ENCODE measurements around the gene ARL5C. TPM values are rescaled to one million over a fixed set of nuclear protein-coding genes. Genes with fewer than 3 reads are reported as not detected.

Gene ARL5C
- total RNA-seq, 1 donor from 2014 or later, result not detected

DNA sequence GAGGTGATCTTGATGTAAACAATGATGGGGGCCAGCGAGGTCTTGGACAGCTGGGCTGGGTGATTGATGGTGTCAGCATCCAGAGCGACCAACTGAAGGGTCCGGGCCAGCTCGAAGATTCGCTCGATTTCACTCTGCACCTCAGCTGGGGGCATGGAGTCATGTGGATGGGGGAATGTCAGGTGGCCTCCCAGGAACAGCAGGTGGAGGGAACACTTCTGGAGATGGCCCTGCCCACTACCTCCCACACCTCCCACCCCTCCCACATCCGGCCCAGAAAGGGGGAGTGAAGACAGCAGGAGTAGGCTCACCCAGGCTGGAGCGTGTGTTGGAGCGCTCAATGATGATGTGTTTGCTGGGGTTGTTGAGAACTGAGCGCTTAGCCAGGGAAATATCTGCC is 17.8 kb upstream of the ARL5C start:
- TF ChIP-seq CTCF (conservative IDR thresholded peaks at IDR 0.05), result no peak
- Mint-ChIP-seq H3K27ac (ENCODE audit: unreplicated experiment) (no peak overlapping the region), H3K27me3 (ENCODE audit: low read depth) (no peaks in the 10 kb centered on the region), H3K36me3 (ENCODE audit: low read depth) (peaks cover 7% of the 10 kb centered on the region), H3K4me3 (no peak overlapping the region), H3K4me1 (no peaks in the 10 kb centered on the region), H3K9me3 (no peaks in the 10 kb centered on the region)
- DNase-seq (ENCODE audit: low read depth, low spot score), result no peak

GRCh38 chr17:39183045-39183444 is 17.1 kb upstream of the ARL5C start:
- no peak overlapping the region for H3K4me3 Mint-ChIP-seq
- H3K4me1 Mint-ChIP-seq, result no peaks in the 10 kb centered on the region
- no peak overlapping the region for H3K27ac Mint-ChIP-seq (ENCODE audit: unreplicated experiment)
- DNase-seq (ENCODE audit: low read depth, low spot score), result no peak
- peaks cover 10% of the 10 kb centered on the region for H3K36me3 Mint-ChIP-seq (ENCODE audit: low read depth)
- H3K27me3 Mint-ChIP-seq (ENCODE audit: low read depth), result no peaks in the 10 kb centered on the region
- TF ChIP-seq CTCF (conservative IDR thresholded peaks at IDR 0.05), result no peak
- H3K9me3 Mint-ChIP-seq, result no peaks in the 10 kb centered on the region

DNA sequence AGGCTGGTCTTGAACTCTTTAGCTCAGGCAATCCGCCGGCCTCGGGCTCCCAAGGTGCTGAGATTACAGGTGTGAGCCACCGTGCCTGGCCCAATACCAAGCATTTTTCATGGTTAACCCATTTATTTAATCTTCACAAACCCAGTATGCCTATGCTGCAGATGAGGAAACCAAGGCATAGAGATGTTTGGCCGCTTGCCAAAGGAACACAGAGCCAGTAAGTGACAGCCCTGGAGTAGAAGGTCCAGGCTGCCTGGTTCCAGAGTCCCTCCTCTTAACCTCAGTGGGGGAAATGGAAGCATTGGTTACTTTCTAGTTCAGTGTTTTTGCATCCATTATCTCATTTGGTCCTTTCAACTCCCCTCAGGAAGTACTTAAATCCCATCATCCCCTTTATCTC is 15.3 kb upstream of the ARL5C start:
- Mint-ChIP-seq H3K27me3 (ENCODE audit: low read depth) (no peaks in the 10 kb centered on the region), H3K4me3 (no peak overlapping the region), H3K9me3 (no peaks in the 10 kb centered on the region), H3K4me1 (no peaks in the 10 kb centered on the region), H3K36me3 (ENCODE audit: low read depth) (peaks cover 19% of the 10 kb centered on the region), H3K27ac (ENCODE audit: unreplicated experiment) (no peak overlapping the region)
- TF ChIP-seq CTCF (conservative IDR thresholded peaks at IDR 0.05), result no peak
- DNase-seq (ENCODE audit: low read depth, low spot score), result no peak

GRCh38 chr17:39178536-39178935 is 12.6 kb upstream of the ARL5C start:
- DNase-seq (ENCODE audit: low read depth, low spot score), result no peak
- no peak for TF ChIP-seq CTCF (conservative IDR thresholded peaks at IDR 0.05)
- Mint-ChIP-seq H3K27me3 (ENCODE audit: low read depth) (no peaks in the 10 kb centered on the region), H3K27ac (ENCODE audit: unreplicated experiment) (no peak overlapping the region), H3K4me1 (peaks cover 1% of the 10 kb centered on the region), H3K9me3 (no peaks in the 10 kb centered on the region), H3K4me3 (no peak overlapping the region), H3K36me3 (ENCODE audit: low read depth) (peaks cover 21% of the 10 kb centered on the region)

DNA sequence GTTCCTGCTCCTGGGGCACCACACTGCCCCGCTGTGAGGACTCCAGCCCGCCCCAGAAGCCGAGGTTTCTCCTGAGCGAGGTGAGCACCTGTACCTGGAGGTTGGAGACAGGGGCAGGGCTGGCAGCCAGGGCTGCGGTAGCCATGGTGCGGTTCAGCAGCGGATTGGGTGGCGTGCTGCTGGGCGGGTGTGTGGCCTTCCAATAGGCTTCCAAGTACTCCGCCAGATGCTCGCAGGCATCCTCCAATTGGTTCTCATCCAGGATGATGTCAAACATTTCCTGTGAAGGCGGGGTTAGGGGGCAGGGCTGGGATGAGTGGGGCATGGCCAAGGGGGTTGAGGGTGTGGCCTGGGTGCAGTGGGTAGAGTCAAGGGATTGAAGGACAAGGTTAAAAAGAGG is 11.3 kb upstream of the ARL5C start:
- no peak for DNase-seq (ENCODE audit: low read depth, low spot score)
- Mint-ChIP-seq H3K36me3 (ENCODE audit: low read depth) (peaks cover 14% of the 10 kb centered on the region), H3K27ac (ENCODE audit: unreplicated experiment) (no peak overlapping the region), H3K4me1 (peaks cover 7% of the 10 kb centered on the region), H3K9me3 (no peaks in the 10 kb centered on the region), H3K4me3 (no peak overlapping the region), H3K27me3 (ENCODE audit: low read depth) (no peaks in the 10 kb centered on the region)
- no peak for TF ChIP-seq CTCF (conservative IDR thresholded peaks at IDR 0.05)

GRCh38 chr17:39175695-39176093 is 9.7 kb upstream of the ARL5C start:
- Mint-ChIP-seq H3K36me3 (ENCODE audit: low read depth) (peaks cover 14% of the 10 kb centered on the region), H3K4me1 (peaks cover 8% of the 10 kb centered on the region), H3K9me3 (no peaks in the 10 kb centered on the region), H3K27ac (ENCODE audit: unreplicated experiment) (no peak overlapping the region), H3K27me3 (ENCODE audit: low read depth) (no peaks in the 10 kb centered on the region), H3K4me3 (no peak overlapping the region)
- no peak for TF ChIP-seq CTCF (conservative IDR thresholded peaks at IDR 0.05)
- no peak for DNase-seq (ENCODE audit: low read depth, low spot score)
